Epithelial cell of esophagus (primary cell): ENCODE measurements around the gene MYH11.

Experiments
- DNase-seq: peaks from one replicate; pipeline ENCODE4 v3.0.0; 2010; ENCODE audit warnings: low read depth
- H3K4me3 ChIP-seq: 2 replicates; pipeline ENCODE4 v1.5.1; 2011; ENCODE audit warnings: mild to moderate bottlenecking, low read length, control low read depth
- TF ChIP-seq, protein P1 (sequence below): IDR thresholded peaks from 2 replicates; pipeline ENCODE4 v1.5.1; 2011; ENCODE audit warnings: low read depth, mild to moderate bottlenecking, low read length, control low read depth, inconsistent platforms; ENCODE audit not compliant: insufficient read depth; ENCODE audit errors: missing control alignments

Gene MYH11

DNA sequence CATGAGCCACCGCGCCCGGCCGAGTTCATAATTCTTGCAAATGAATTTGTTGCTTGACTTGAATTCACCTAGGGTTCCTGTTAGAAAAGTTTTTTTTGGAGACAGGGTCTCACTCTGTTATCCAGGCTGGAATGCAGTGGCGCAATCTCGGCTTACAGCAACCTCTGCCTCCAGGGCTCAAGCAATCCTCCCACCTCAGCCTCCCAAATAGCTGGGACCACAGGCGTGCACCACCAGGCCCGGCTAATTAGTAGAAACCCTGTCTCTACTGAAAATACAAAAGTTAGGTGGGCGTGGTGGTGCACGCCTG is 99.8 kb downstream of the MYH11 start:
- no peak overlapping the region for H3K4me3 ChIP-seq
- TF ChIP-seq, protein P1, sequence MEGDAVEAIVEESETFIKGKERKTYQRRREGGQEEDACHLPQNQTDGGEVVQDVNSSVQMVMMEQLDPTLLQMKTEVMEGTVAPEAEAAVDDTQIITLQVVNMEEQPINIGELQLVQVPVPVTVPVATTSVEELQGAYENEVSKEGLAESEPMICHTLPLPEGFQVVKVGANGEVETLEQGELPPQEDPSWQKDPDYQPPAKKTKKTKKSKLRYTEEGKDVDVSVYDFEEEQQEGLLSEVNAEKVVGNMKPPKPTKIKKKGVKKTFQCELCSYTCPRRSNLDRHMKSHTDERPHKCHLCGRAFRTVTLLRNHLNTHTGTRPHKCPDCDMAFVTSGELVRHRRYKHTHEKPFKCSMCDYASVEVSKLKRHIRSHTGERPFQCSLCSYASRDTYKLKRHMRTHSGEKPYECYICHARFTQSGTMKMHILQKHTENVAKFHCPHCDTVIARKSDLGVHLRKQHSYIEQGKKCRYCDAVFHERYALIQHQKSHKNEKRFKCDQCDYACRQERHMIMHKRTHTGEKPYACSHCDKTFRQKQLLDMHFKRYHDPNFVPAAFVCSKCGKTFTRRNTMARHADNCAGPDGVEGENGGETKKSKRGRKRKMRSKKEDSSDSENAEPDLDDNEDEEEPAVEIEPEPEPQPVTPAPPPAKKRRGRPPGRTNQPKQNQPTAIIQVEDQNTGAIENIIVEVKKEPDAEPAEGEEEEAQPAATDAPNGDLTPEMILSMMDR, result no peak
- DNase-seq, result no peak

DNA sequence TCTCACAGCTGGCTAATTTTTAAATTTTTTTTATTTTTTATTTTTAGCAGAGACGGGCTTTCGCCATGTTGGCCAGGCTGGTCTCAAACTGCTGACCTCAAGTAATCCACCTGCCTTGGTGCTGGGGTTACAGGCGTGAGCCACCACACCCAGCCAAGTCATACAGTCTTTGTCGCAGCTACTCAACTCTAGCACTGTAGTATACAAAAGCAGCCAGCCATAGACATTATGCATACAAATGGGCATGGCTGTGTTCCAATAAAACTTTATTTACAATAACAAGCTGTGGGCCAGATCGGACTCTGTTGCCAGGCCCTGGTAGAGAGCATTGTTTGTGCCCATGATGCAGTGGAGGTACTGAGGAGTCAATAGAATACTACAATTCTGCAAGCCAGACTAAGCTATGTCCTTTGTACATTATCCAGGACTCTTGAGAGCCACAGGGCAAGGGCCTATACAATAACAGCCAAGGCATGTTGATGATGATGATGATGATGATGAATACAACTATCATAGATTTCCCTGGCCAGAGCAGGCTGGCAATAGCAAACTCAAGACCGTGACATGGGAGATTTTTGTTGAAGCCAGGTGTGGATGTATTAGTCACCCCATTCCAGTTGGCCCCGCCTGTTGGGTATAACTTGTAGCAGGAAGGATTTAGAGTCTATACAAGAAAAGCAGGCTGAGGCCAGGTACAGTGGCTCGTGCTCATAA is 101.8 kb downstream of the MYH11 start:
- peak; percentile 68 for DNase-seq
- TF ChIP-seq, protein P1, result no peak
- H3K4me3 ChIP-seq, result no peak overlapping the region

DNA sequence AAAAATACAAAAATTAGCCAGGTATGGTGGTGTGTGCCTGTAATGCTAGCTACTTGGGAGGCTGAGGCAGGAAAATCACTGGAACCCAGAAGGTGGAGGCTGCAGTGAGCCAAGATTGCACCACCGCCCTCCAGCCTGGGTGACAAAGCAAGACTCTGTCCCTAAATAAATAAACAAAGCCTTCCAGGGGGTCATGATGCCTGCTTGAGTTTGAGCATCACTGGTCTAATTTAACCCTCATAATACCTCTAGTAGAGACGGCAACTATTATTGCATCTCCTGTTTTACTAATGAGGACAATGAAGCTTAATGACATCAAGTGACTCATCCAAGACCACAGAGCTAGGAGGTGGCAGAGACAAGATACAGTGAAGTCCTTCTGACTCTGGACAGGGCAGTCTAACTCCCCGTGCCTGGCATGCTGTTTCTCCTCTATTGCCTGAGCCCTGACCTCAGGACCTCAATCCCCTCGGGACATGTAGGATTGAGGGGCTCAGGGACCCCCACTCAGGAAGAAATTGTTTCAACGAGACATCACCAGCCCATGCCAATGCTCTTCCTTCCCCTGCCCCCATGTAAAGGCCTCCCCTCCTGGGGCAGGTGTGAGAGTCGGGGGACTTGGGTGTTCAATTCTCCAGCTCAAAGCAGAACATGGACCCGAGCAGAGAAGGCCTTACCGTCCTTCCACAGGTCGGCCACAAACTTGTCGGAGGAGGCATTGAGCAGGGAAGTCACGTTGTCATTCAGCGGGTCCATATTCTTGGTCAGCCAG is 103.9 kb downstream of the MYH11 start:
- H3K4me3 ChIP-seq, result no peak overlapping the region
- TF ChIP-seq, protein P1, result no peak
- no peak for DNase-seq

DNA sequence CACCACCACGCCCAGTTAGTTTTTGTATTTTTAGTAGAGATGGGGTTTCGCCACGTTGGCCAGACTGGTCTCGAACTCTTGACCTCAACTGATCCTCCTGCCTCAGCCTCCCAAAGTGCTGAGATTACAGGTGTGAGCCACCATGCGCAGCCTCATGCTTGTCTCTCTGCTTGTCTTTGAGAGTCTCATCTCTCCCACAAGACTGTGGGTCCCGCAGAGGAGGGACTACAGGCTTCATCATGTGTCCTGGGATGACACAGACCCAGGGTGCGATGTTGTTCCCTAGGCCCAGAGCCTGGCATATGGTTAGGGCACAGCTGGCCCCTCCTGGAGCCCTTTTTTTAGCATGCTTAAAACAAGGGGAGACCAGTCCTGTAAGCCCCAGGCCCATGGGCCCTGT is 104.9 kb downstream of the MYH11 start:
- TF ChIP-seq, protein P1, result no peak
- no peak for DNase-seq
- no peak overlapping the region for H3K4me3 ChIP-seq

DNA sequence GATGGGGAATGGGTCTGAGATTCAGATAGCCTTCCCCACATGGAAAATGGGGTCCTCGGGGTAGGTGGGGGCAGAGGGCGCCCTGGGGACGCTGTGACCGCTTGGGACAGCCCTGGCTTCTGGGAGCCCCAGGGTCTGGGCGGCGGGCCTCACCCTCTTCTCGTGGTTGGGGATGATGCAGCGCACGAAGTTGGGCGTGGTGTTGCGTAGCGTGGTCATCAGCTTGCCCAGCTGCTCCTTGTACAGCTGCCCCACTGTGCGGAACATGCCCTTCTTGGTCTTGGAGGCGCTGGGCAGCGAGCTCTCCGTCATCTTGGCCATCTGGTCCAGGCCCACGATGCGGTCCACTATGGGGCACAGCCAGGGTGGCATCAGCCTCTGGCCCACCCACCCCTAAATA is 106.8 kb downstream of the MYH11 start:
- H3K4me3 ChIP-seq, result no peak overlapping the region
- TF ChIP-seq, protein P1, result no peak
- no peak for DNase-seq

DNA sequence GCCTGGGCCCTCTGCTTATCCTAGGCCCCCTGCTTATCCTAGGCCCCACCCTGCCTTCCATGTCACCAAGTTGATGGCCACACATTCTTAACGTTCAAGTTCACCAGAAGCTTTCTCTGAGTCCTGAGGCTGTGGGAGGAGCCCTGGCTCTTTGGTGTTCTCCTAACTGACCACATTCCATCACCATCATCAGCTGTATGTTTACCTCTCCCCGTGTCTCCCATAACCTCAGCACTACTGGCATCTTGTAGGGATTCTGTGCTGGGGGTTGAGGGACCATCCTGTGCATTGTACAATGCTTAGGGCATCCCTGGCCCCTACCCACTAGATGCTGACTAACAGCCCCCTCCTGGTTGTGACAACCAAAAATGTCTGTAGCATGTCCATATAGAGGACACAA is 107.5 kb downstream of the MYH11 start:
- TF ChIP-seq, protein P1, result no peak
- no peak overlapping the region for H3K4me3 ChIP-seq
- no peak for DNase-seq
